Hepatocyte (in vitro differentiated cells): Measurements from ENCODE around the gene CHD2. TPM values are rescaled to one million over a fixed set of nuclear protein-coding genes. Genes with fewer than 3 reads are reported as not detected.

Experiments
- DNase-seq: peaks from one replicate; pipeline ENCODE4 v3.0.0-alpha.2; 2016; ENCODE audit warnings: low spot score
- H2AFZ ChIP-seq: fragments of 200-600 bp; sonication (generic); 2 replicates; pipeline ENCODE4 v1.6.0; 2016; ENCODE audit warnings: antibody characterized with exemption, mild to moderate bottlenecking
- H3K27ac ChIP-seq: fragments of 200-600 bp; sonication (generic); 2 replicates; pipeline ENCODE4 v1.5.1; 2016; ENCODE audit warnings: mild to moderate bottlenecking
- H3K27me3 ChIP-seq: fragments of 200-600 bp; sonication (generic); 2 replicates; pipeline ENCODE4 v1.6.1; 2016
- H3K36me3 ChIP-seq: fragments of 200-600 bp; sonication (generic); replicated peaks from 2 replicates; pipeline ENCODE4 v1.5.1; 2016; ENCODE audit warnings: low read depth; ENCODE audit not compliant: insufficient read depth
- H3K4me1 ChIP-seq: fragments of 200-600 bp; sonication (generic); 2 replicates; pipeline ENCODE4 v1.5.1; 2016; ENCODE audit warnings: mild to moderate bottlenecking, moderate library complexity; ENCODE audit not compliant: insufficient read depth
- H3K4me2 ChIP-seq: fragments of 200-600 bp; sonication (generic); 2 replicates; pipeline ENCODE4 v1.6.0; 2016
- H3K4me3 ChIP-seq: fragments of 200-600 bp; sonication (generic); 2 replicates; pipeline ENCODE4 v1.5.1; 2016; ENCODE audit warnings: mild to moderate bottlenecking
- H3K79me2 ChIP-seq: fragments of 200-600 bp; sonication (generic); 2 replicates; pipeline ENCODE4 v1.6.0; 2017; ENCODE audit warnings: mild to moderate bottlenecking
- H3K9me2 ChIP-seq: fragments of 200-600 bp; sonication (generic); replicated peaks from 2 replicates; pipeline ENCODE4 v1.6.0; 2017; ENCODE audit warnings: mild to moderate bottlenecking; ENCODE audit not compliant: insufficient read depth
- H3K9me3 ChIP-seq: fragments of 200-600 bp; sonication (generic); 2 replicates; pipeline ENCODE4 v1.5.1; 2016; ENCODE audit warnings: low read depth, mild to moderate bottlenecking
- H4K20me1 ChIP-seq: fragments of 200-600 bp; sonication (generic); 2 replicates; pipeline ENCODE4 v1.6.0; 2016; ENCODE audit warnings: mild to moderate bottlenecking; ENCODE audit not compliant: insufficient read depth, poor library complexity, severe bottlenecking
- CTCF ChIP-seq: fragments of 200-600 bp; sonication (generic); IDR thresholded peaks from 2 replicates; pipeline ENCODE4 v1.5.1; 2016; ENCODE audit warnings: antibody characterized with exemption, mild to moderate bottlenecking; ENCODE audit not compliant: poor library complexity
- EZH2 ChIP-seq: fragments of 200-600 bp; sonication (generic); IDR thresholded peaks from 2 replicates; pipeline ENCODE4 v1.6.1; 2016; ENCODE audit warnings: antibody characterized with exemption, mild to moderate bottlenecking, borderline replicate concordance
- EZH2phosphoT487 ChIP-seq: fragments of 200-600 bp; sonication (generic); IDR thresholded peaks from one replicate; pipeline ENCODE4 v1.6.1; 2018; ENCODE audit warnings: antibody characterized with exemption, mild to moderate bottlenecking, low read depth, moderate library complexity; ENCODE audit not compliant: unreplicated experiment, severe bottlenecking
- WGBS: methylation state at CpG from one replicate; pipeline ENCODE4 v1.1.6; 2016; ENCODE audit warnings: low lambda C conversion rate; ENCODE audit errors: missing lambda C conversion rate; 5-methylcytosine and 5-hydroxymethylcytosine counted together
- polyA plus RNA-seq: library from polyadenylated mRNA; unstranded; fragments of >200 nt; fragmentation: Nextera tagmentation; extraction: Ambion mirVana; gene quantifications from 2 replicates; pipeline ENCODE4 v1.2.1, GENCODE V29; 2016
- total RNA-seq: library from RNA; depleted of rRNA; stranded (reverse); fragments of >200 nt; gene quantifications from 2 replicates; pipeline ENCODE4 v1.2.3, GENCODE V29; 2014

The CHD2 gene
- total and polyA plus RNA-seq, 2 experiments from 2014 or later, result 49.3 to 133 TPM

GRCh38 chr15:93042691-93043378, 142.7 kb downstream of the CHD2 start:
- H3K9me3 ChIP-seq, result no peaks in the 10 kb centered on the region
- no peak overlapping the region for H3K4me2 ChIP-seq
- no peak overlapping the region for H2AFZ ChIP-seq
- no peaks in the 10 kb centered on the region for H4K20me1 ChIP-seq
- H3K36me3 ChIP-seq, result no peaks in the 10 kb centered on the region
- H3K9me2 ChIP-seq, result no peaks in the 10 kb centered on the region
- no peaks in the 10 kb centered on the region for H3K27me3 ChIP-seq
- no peak overlapping the region for H3K27ac ChIP-seq
- no peak overlapping the region for H3K4me3 ChIP-seq
- no peak for TF ChIP-seq EZH2phosphoT487
- TF ChIP-seq CTCF, result no peak
- TF ChIP-seq EZH2, result no peak
- H3K79me2 ChIP-seq, result no peaks in the 10 kb centered on the region
- H3K4me1 ChIP-seq, result no peaks in the 10 kb centered on the region
- 88% methylated on average over 18 of the region's 18 CpGs for WGBS
- no peak for DNase-seq

GRCh38 chr15:93043621-93044300, 143.6 kb downstream of the CHD2 start:
- H3K4me3 ChIP-seq, result no peak overlapping the region
- TF ChIP-seq EZH2phosphoT487 (no peak), EZH2 (no peak), CTCF (no peak)
- no peaks in the 10 kb centered on the region for H3K27me3 ChIP-seq
- WGBS, result 69% methylated on average over 11 of the region's 12 CpGs
- no peaks in the 10 kb centered on the region for H3K36me3 ChIP-seq
- no peak overlapping the region for H3K4me2 ChIP-seq
- DNase-seq, result no peak
- no peaks in the 10 kb centered on the region for H4K20me1 ChIP-seq
- no peaks in the 10 kb centered on the region for H3K79me2 ChIP-seq
- no peak overlapping the region for H2AFZ ChIP-seq
- H3K9me3 ChIP-seq, result no peaks in the 10 kb centered on the region
- no peak overlapping the region for H3K27ac ChIP-seq
- no peaks in the 10 kb centered on the region for H3K9me2 ChIP-seq
- no peaks in the 10 kb centered on the region for H3K4me1 ChIP-seq

- WGBS, result 95% methylated on average over 34 of the region's 46 CpGs
- no peak overlapping the region for H2AFZ ChIP-seq
- H3K79me2 ChIP-seq, result no peaks in the 10 kb centered on the region
- no peak overlapping the region for H3K4me3 ChIP-seq
- H4K20me1 ChIP-seq, result no peaks in the 10 kb centered on the region
- H3K27ac ChIP-seq, result no peak overlapping the region
- H3K27me3 ChIP-seq, result no peaks in the 10 kb centered on the region
- no peaks in the 10 kb centered on the region for H3K36me3 ChIP-seq
- TF ChIP-seq EZH2 (no peak), EZH2phosphoT487 (no peak), CTCF (no peak)
- DNase-seq, result no peak
- no peaks in the 10 kb centered on the region for H3K9me2 ChIP-seq
- no peak overlapping the region for H3K4me2 ChIP-seq
- no peaks in the 10 kb centered on the region for H3K4me1 ChIP-seq
- H3K9me3 ChIP-seq, result no peaks in the 10 kb centered on the region
Observed at GRCh38 chr15:93044301-93045190, 144.4 kb downstream of the CHD2 start.
